PC-3 (cell line): Measurements from ENCODE around the gene CDRT4.

ENCODE experiments used
- EZH2 ChIP-seq: fragments of 300-600 bp; sonication (generic); IDR thresholded peaks from one replicate; pipeline ENCODE4 v1.6.1; 2017; ENCODE audit warnings: antibody characterized with exemption, mild to moderate bottlenecking, low read length; ENCODE audit not compliant: unreplicated experiment
- EZH2phosphoT487 ChIP-seq: fragments of 300-600 bp; sonication (generic); IDR thresholded peaks from 2 replicates; pipeline ENCODE4 v1.6.1; 2018; ENCODE audit warnings: mild to moderate bottlenecking, antibody characterized with exemption, low read length, borderline replicate concordance
- TF ChIP-seq, protein P1 (sequence below): fragments of 300-600 bp; sonication (generic); conservative IDR thresholded peaks from 2 replicates; pipeline ENCODE4 v1.5.1; 2017; ENCODE audit warnings: antibody characterized with exemption, low read depth, mild to moderate bottlenecking, low read length

- TF ChIP-seq, protein P1, sequence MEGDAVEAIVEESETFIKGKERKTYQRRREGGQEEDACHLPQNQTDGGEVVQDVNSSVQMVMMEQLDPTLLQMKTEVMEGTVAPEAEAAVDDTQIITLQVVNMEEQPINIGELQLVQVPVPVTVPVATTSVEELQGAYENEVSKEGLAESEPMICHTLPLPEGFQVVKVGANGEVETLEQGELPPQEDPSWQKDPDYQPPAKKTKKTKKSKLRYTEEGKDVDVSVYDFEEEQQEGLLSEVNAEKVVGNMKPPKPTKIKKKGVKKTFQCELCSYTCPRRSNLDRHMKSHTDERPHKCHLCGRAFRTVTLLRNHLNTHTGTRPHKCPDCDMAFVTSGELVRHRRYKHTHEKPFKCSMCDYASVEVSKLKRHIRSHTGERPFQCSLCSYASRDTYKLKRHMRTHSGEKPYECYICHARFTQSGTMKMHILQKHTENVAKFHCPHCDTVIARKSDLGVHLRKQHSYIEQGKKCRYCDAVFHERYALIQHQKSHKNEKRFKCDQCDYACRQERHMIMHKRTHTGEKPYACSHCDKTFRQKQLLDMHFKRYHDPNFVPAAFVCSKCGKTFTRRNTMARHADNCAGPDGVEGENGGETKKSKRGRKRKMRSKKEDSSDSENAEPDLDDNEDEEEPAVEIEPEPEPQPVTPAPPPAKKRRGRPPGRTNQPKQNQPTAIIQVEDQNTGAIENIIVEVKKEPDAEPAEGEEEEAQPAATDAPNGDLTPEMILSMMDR, result no peak
- no peak for TF ChIP-seq EZH2
- TF ChIP-seq EZH2phosphoT487, result no peak
Observed at GRCh38 chr17:15440347-15440746, 27.1 kb downstream of the CDRT4 start.
